Measurements from ENCODE around the gene INA. TPM values are rescaled to one million over a fixed set of nuclear protein-coding genes. Genes with fewer than 3 reads are reported as not detected.
"Not testable (repeated sequence)": the region's sequence is repeated elsewhere in the genome, so short reads cannot be mapped to it uniquely, and the experiment has no call there.

INA gene
- total RNA-seq, result 2.0 TPM

- DNase-seq (ENCODE audit: low spot score), result no peak
Observed at GRCh38 chr10:103276896-103277712, at the start of gene INA. TSS of gene INA (plus strand) at chr10:103277138. CDS start at chr10:103277212, 74 bp downstream.

GRCh38 chr10:103227416-103227815 lies 49.5 kb upstream of the INA start:
- DNase-seq (ENCODE audit: low spot score), result no peak

GRCh38 chr10:103231047-103231551 lies 45.8 kb upstream of the INA start:
- no peak for DNase-seq (ENCODE audit: low spot score)

- DNase-seq (ENCODE audit: low spot score), result no peak
Observed at GRCh38 chr10:103232131-103232673, 44.7 kb upstream of the INA start.

- no peak for DNase-seq (ENCODE audit: low spot score)
Observed at GRCh38 chr10:103232772-103233488, 44.0 kb upstream of the INA start.

GRCh38 chr10:103235775-103236174 lies 41.2 kb upstream of the INA start:
- no peak for DNase-seq (ENCODE audit: low spot score)

GRCh38 chr10:103238506-103239252 lies 38.3 kb upstream of the INA start:
- DNase-seq (ENCODE audit: low spot score), result peak; percentile 72

GRCh38 chr10:103241262-103242011 lies 35.5 kb upstream of the INA start:
- DNase-seq (ENCODE audit: low spot score), result peak; percentile 89

- peak; percentile 84 for DNase-seq (ENCODE audit: low spot score)
Observed at GRCh38 chr10:103244666-103245271, 32.2 kb upstream of the INA start.

GRCh38 chr10:103245587-103245986 lies 31.4 kb upstream of the INA start, which contains the start of gene RPEL1:
TSS of gene RPEL1 (plus strand) at chr10:103245887. CDS start at chr10:103245997, 110 bp downstream.
- not testable (repeated sequence) for DNase-seq (ENCODE audit: low spot score)

GRCh38 chr10:103246324-103246723 lies 30.6 kb upstream of the INA start:
- no peak for DNase-seq (ENCODE audit: low spot score)

GRCh38 chr10:103254113-103254512 lies 22.8 kb upstream of the INA start:
- no peak for DNase-seq (ENCODE audit: low spot score)

GRCh38 chr10:103254538-103255325 lies 22.2 kb upstream of the INA start:
- DNase-seq (ENCODE audit: low spot score), result no peak

GRCh38 chr10:103256613-103257012 lies 20.3 kb upstream of the INA start:
- no peak for DNase-seq (ENCODE audit: low spot score)

GRCh38 chr10:103257812-103258211 lies 19.1 kb upstream of the INA start:
- no peak for DNase-seq (ENCODE audit: low spot score)

GRCh38 chr10:103258928-103259327 lies 18.0 kb upstream of the INA start:
- not testable (repeated sequence) for DNase-seq (ENCODE audit: low spot score)

GRCh38 chr10:103259989-103260388 lies 16.9 kb upstream of the INA start:
- no peak for DNase-seq (ENCODE audit: low spot score)

- no peak for DNase-seq (ENCODE audit: low spot score)
Observed at GRCh38 chr10:103262229-103262628, 14.7 kb upstream of the INA start.

GRCh38 chr10:103265717-103266329 lies 11.1 kb upstream of the INA start:
- DNase-seq (ENCODE audit: low spot score), result peak; percentile 64

Data from ureter (tissue), 1 donor.